ENCODE data around the gene MIR17HG.
A peak's percentile ranks its signal among the peaks of the same experiment; 100 is the strongest.

MIR17HG gene

GRCh38 chr13:91368101-91368500 lies 20.6 kb downstream of the MIR17HG start:
- DNase-seq (ENCODE audit: low read depth in 3 of 3, low spot score in 1 of 3): no peak

GRCh38 chr13:91368676-91369440 lies 21.4 kb downstream of the MIR17HG start:
- no peak for DNase-seq (ENCODE audit: low read depth in 3 of 3, low spot score in 1 of 3)

- no peak for DNase-seq (ENCODE audit: low read depth in 3 of 3, low spot score in 1 of 3)
These were observed 21.9 kb downstream of the MIR17HG start for GRCh38 chr13:91369441-91369831.

- no peak for DNase-seq (ENCODE audit: low read depth in 3 of 3, low spot score in 1 of 3)
These were observed 23.0 kb downstream of the MIR17HG start for GRCh38 chr13:91370501-91370900.

GRCh38 chr13:91372911-91373310 lies 25.4 kb downstream of the MIR17HG start:
- DNase-seq (ENCODE audit: low read depth in 3 of 3, low spot score in 1 of 3): no peak

GRCh38 chr13:91375116-91375729 lies 27.7 kb downstream of the MIR17HG start:
- no peak for DNase-seq (ENCODE audit: low read depth in 3 of 3, low spot score in 1 of 3)

- no peak for DNase-seq (ENCODE audit: low read depth in 3 of 3, low spot score in 1 of 3)
These were observed 33.9 kb downstream of the MIR17HG start for GRCh38 chr13:91381371-91381770.

- DNase-seq (ENCODE audit: low read depth in 3 of 3, low spot score in 1 of 3): no peak
These were observed 36.3 kb downstream of the MIR17HG start for GRCh38 chr13:91383836-91384235.

- no peak for DNase-seq (ENCODE audit: low read depth in 3 of 3, low spot score in 1 of 3)
These were observed 37.4 kb downstream of the MIR17HG start for GRCh38 chr13:91384896-91385295.

GRCh38 chr13:91389186-91389585 lies 41.7 kb downstream of the MIR17HG start:
- DNase-seq (ENCODE audit: low read depth in 3 of 3, low spot score in 1 of 3): no peak

GRCh38 chr13:91397595-91397994 lies 50.1 kb downstream of the MIR17HG start:
- DNase-seq (ENCODE audit: low read depth in 3 of 3, low spot score in 1 of 3): no peak

- peak; percentile 61 to 80 (median 74) for DNase-seq (ENCODE audit: low read depth in 3 of 3, low spot score in 1 of 3)
These were observed 51.1 kb downstream of the MIR17HG start, which contains the start of gene GPC5 for GRCh38 chr13:91398413-91399188. TSS of gene GPC5 (plus strand) at chr13:91398621.

GRCh38 chr13:91399189-91400062 lies 51.9 kb downstream of the MIR17HG start:
- DNase-seq (ENCODE audit: low read depth in 3 of 3, low spot score in 1 of 3): no peak

GRCh38 chr13:91400063-91400399 lies 52.5 kb downstream of the MIR17HG start:
- DNase-seq (ENCODE audit: low read depth in 3 of 3, low spot score in 1 of 3): no peak

GRCh38 chr13:91400671-91401070 lies 53.2 kb downstream of the MIR17HG start:
- no peak for DNase-seq (ENCODE audit: low read depth in 3 of 3, low spot score in 1 of 3)

- DNase-seq (ENCODE audit: low read depth in 3 of 3, low spot score in 1 of 3): no peak
These were observed 54.4 kb downstream of the MIR17HG start for GRCh38 chr13:91401920-91402319.

Measured in stimulated activated CD4-positive, alpha-beta T cell treated with anti-CD3 and anti-CD28 coated beads, TNF-alpha, amount 100 ng/mL, for 1 hour (primary cell).